ENCODE results near the gene OARD1.

Gene OARD1

GRCh38 chr6:41073203-41073967 is 1.2 kb upstream of the OARD1 start:
- Histone ChIP-seq H3K27ac (ENCODE audit: low read depth, low read length) (peak overlapping the region; percentile 99), H3K4me1 (ENCODE audit: control insufficient read depth, insufficient read depth, low read length) (peaks cover 16% of the 10 kb centered on the region), H3K27me3 (ENCODE audit: control insufficient read depth, insufficient read depth, low read length) (no peaks in the 10 kb centered on the region), H3K36me3 (ENCODE audit: control insufficient read depth, insufficient read depth, low read length) (no peaks in the 10 kb centered on the region), H3K9ac (ENCODE audit: low read length) (peak overlapping the region; percentile 95), H3K4me3 (ENCODE audit: low read length) (peak overlapping the region; percentile 98)

GRCh38 chr6:41072836-41073202 is 663 bp upstream of the OARD1 start, which contains the start of gene NFYA:
Gene NFYA, plus strand, starts transcription at chr6:41072974. Its CDS starts 6,116 bp downstream, at chr6:41079090.
- Histone ChIP-seq H3K27me3 (ENCODE audit: control insufficient read depth, insufficient read depth, low read length) (no peaks in the 10 kb centered on the region), H3K4me1 (ENCODE audit: control insufficient read depth, insufficient read depth, low read length) (peaks cover 16% of the 10 kb centered on the region), H3K9ac (ENCODE audit: low read length) (peak within 1 kb of the TSS; percentile 97), H3K36me3 (ENCODE audit: control insufficient read depth, insufficient read depth, low read length) (no peaks in the 10 kb centered on the region), H3K4me3 (ENCODE audit: low read length) (peak within 1 kb of the TSS; percentile 98), H3K27ac (ENCODE audit: low read depth, low read length) (peak within 1 kb of the TSS; percentile 99)

- no peaks in the 10 kb centered on the region for H3K27me3 ChIP-seq (ENCODE audit: control insufficient read depth, insufficient read depth, low read length)
- peak overlapping the region; percentile 95 for H3K4me3 ChIP-seq (ENCODE audit: low read length)
- H3K27ac ChIP-seq (ENCODE audit: low read depth, low read length): peak overlapping the region; percentile 99
- H3K4me1 ChIP-seq (ENCODE audit: control insufficient read depth, insufficient read depth, low read length): peaks cover 16% of the 10 kb centered on the region
- peak overlapping the region; percentile 97 for H3K9ac ChIP-seq (ENCODE audit: low read length)
- H3K36me3 ChIP-seq (ENCODE audit: control insufficient read depth, insufficient read depth, low read length): peaks cover 5% of the 10 kb centered on the region
Measured at GRCh38 chr6:41071501-41071922, 644 bp downstream of the OARD1 start.

- Histone ChIP-seq H3K4me3 (ENCODE audit: low read length) (no peak overlapping the region), H3K27me3 (ENCODE audit: control insufficient read depth, insufficient read depth, low read length) (no peaks in the 10 kb centered on the region), H3K27ac (ENCODE audit: low read depth, low read length) (no peak overlapping the region), H3K9ac (ENCODE audit: low read length) (no peak overlapping the region), H3K4me1 (ENCODE audit: control insufficient read depth, insufficient read depth, low read length) (peaks cover 7% of the 10 kb centered on the region), H3K36me3 (ENCODE audit: control insufficient read depth, insufficient read depth, low read length) (peaks cover 9% of the 10 kb centered on the region)
Measured at GRCh38 chr6:41066867-41067304, 5.3 kb downstream of the OARD1 start.

- H3K4me3 ChIP-seq (ENCODE audit: low read length): no peak overlapping the region
Measured at GRCh38 chr6:41065550-41066026, 6.6 kb downstream of the OARD1 start.

GRCh38 chr6:41064841-41065240 is 7.3 kb downstream of the OARD1 start:
- Histone ChIP-seq H3K27me3 (ENCODE audit: control insufficient read depth, insufficient read depth, low read length) (no peaks in the 10 kb centered on the region), H3K27ac (ENCODE audit: low read depth, low read length) (no peak overlapping the region), H3K9ac (ENCODE audit: low read length) (no peak overlapping the region), H3K36me3 (ENCODE audit: control insufficient read depth, insufficient read depth, low read length) (peaks cover 9% of the 10 kb centered on the region), H3K4me3 (ENCODE audit: low read length) (no peak overlapping the region), H3K4me1 (ENCODE audit: control insufficient read depth, insufficient read depth, low read length) (no peaks in the 10 kb centered on the region)

More at GRCh38 chr6:41065550-41066026, 6.6 kb downstream of the OARD1 start:
- no peak overlapping the region for H3K27ac ChIP-seq (ENCODE audit: low read depth, low read length)
- peaks cover 9% of the 10 kb centered on the region for H3K36me3 ChIP-seq (ENCODE audit: control insufficient read depth, insufficient read depth, low read length)
- H3K9ac ChIP-seq (ENCODE audit: low read length): no peak overlapping the region
- H3K27me3 ChIP-seq (ENCODE audit: control insufficient read depth, insufficient read depth, low read length): no peaks in the 10 kb centered on the region
- peaks cover 1% of the 10 kb centered on the region for H3K4me1 ChIP-seq (ENCODE audit: control insufficient read depth, insufficient read depth, low read length)

GRCh38 chr6:41063884-41064285 is 8.3 kb downstream of the OARD1 start:
- Histone ChIP-seq H3K4me1 (ENCODE audit: control insufficient read depth, insufficient read depth, low read length) (peaks cover 7% of the 10 kb centered on the region), H3K9ac (ENCODE audit: low read length) (no peak overlapping the region), H3K4me3 (ENCODE audit: low read length) (no peak overlapping the region), H3K27ac (ENCODE audit: low read depth, low read length) (no peak overlapping the region), H3K27me3 (ENCODE audit: control insufficient read depth, insufficient read depth, low read length) (no peaks in the 10 kb centered on the region), H3K36me3 (ENCODE audit: control insufficient read depth, insufficient read depth, low read length) (peaks cover 9% of the 10 kb centered on the region)

GRCh38 chr6:41062056-41062455 is 10.1 kb downstream of the OARD1 start:
- no peaks in the 10 kb centered on the region for H3K27me3 ChIP-seq (ENCODE audit: control insufficient read depth, insufficient read depth, low read length)
- H3K4me1 ChIP-seq (ENCODE audit: control insufficient read depth, insufficient read depth, low read length): peaks cover 15% of the 10 kb centered on the region
- H3K4me3 ChIP-seq (ENCODE audit: low read length): no peak overlapping the region
- H3K27ac ChIP-seq (ENCODE audit: low read depth, low read length): no peak overlapping the region
- H3K36me3 ChIP-seq (ENCODE audit: control insufficient read depth, insufficient read depth, low read length): peaks cover 6% of the 10 kb centered on the region
- no peak overlapping the region for H3K9ac ChIP-seq (ENCODE audit: low read length)

- Histone ChIP-seq H3K4me1 (ENCODE audit: control insufficient read depth, insufficient read depth, low read length) (peaks cover 19% of the 10 kb centered on the region), H3K27ac (ENCODE audit: low read depth, low read length) (no peak overlapping the region), H3K9ac (ENCODE audit: low read length) (no peak overlapping the region), H3K4me3 (ENCODE audit: low read length) (no peak overlapping the region), H3K36me3 (ENCODE audit: control insufficient read depth, insufficient read depth, low read length) (peaks cover 4% of the 10 kb centered on the region), H3K27me3 (ENCODE audit: control insufficient read depth, insufficient read depth, low read length) (no peaks in the 10 kb centered on the region)
Measured at GRCh38 chr6:41061196-41061726, 10.9 kb downstream of the OARD1 start.

GRCh38 chr6:41059556-41059955 is 12.6 kb downstream of the OARD1 start:
- H3K4me1 ChIP-seq (ENCODE audit: control insufficient read depth, insufficient read depth, low read length): peaks cover 33% of the 10 kb centered on the region
- no peak overlapping the region for H3K27ac ChIP-seq (ENCODE audit: low read depth, low read length)
- no peak overlapping the region for H3K9ac ChIP-seq (ENCODE audit: low read length)
- H3K4me3 ChIP-seq (ENCODE audit: low read length): no peak overlapping the region
- peaks cover 6% of the 10 kb centered on the region for H3K36me3 ChIP-seq (ENCODE audit: control insufficient read depth, insufficient read depth, low read length)
- H3K27me3 ChIP-seq (ENCODE audit: control insufficient read depth, insufficient read depth, low read length): no peaks in the 10 kb centered on the region

- no peak overlapping the region for H3K9ac ChIP-seq (ENCODE audit: low read length)
- H3K4me1 ChIP-seq (ENCODE audit: control insufficient read depth, insufficient read depth, low read length): peaks cover 34% of the 10 kb centered on the region
- H3K27ac ChIP-seq (ENCODE audit: low read depth, low read length): no peak overlapping the region
- peaks cover 6% of the 10 kb centered on the region for H3K36me3 ChIP-seq (ENCODE audit: control insufficient read depth, insufficient read depth, low read length)
- no peak overlapping the region for H3K4me3 ChIP-seq (ENCODE audit: low read length)
- H3K27me3 ChIP-seq (ENCODE audit: control insufficient read depth, insufficient read depth, low read length): no peaks in the 10 kb centered on the region
Measured at GRCh38 chr6:41058783-41059181, 13.4 kb downstream of the OARD1 start.

GRCh38 chr6:41056768-41057490 is 15.2 kb downstream of the OARD1 start:
- Histone ChIP-seq H3K4me1 (ENCODE audit: control insufficient read depth, insufficient read depth, low read length) (peaks cover 38% of the 10 kb centered on the region), H3K27ac (ENCODE audit: low read depth, low read length) (peak overlapping the region; percentile 67), H3K4me3 (ENCODE audit: low read length) (no peak overlapping the region), H3K27me3 (ENCODE audit: control insufficient read depth, insufficient read depth, low read length) (no peaks in the 10 kb centered on the region), H3K36me3 (ENCODE audit: control insufficient read depth, insufficient read depth, low read length) (peaks cover 2% of the 10 kb centered on the region), H3K9ac (ENCODE audit: low read length) (no peak overlapping the region)
